Thyroid gland (tissue), 4 donors: Measurements from ENCODE around the gene DIP2C. TPM values are rescaled to one million over a fixed set of nuclear protein-coding genes. Genes with fewer than 3 reads are reported as not detected.

Experiments used
- DNase-seq, 2 donors: peaks; one replicate each; pipeline ENCODE4 v3.0.0-alpha.2; 2019
- H3K27ac ChIP-seq, 3 donors: fragments of 200-600 bp; sonication (generic); 1 replicate in 2 of 3; 2 replicates in 1 of 3; pipeline ENCODE4 v1.5.1; 2016 to 2019; ENCODE audit warnings: mild to moderate bottlenecking in 1 of 3, moderate library complexity in 1 of 3
- H3K27me3 ChIP-seq: fragments of 200-600 bp; sonication (generic); one replicate; pipeline ENCODE4 v1.5.1; 2019
- H3K36me3 ChIP-seq, 2 donors: fragments of 200-600 bp; sonication (generic); one replicate each; pipeline ENCODE4 v1.5.1; 2016 to 2019
- H3K4me1 ChIP-seq, 2 donors: fragments of 200-600 bp; sonication (generic); one replicate each; pipeline ENCODE4 v1.5.1; 2017 to 2019
- H3K4me3 ChIP-seq, 3 donors: fragments of 200-600 bp; sonication (generic); replicated peaks in 1 of 3; 1 replicate in 2 of 3; 2 replicates in 1 of 3; pipeline ENCODE4 v1.5.1; 2016; ENCODE audit warnings: mild to moderate bottlenecking in 1 of 3
- H3K9me3 ChIP-seq: fragments of 200-600 bp; sonication (generic); one replicate; pipeline ENCODE4 v1.5.1; 2017
- POLR2A ChIP-seq, 2 donors: fragments of 450-650 bp; IDR thresholded peaks; one replicate each; pipeline ENCODE4 v1.6.1; 2017; ENCODE audit warnings: antibody characterized with exemption in 2 of 2, mild to moderate bottlenecking in 2 of 2, moderate library complexity in 1 of 2
- WGBS, 2 donors: methylation state at CpG; one replicate each; pipeline ENCODE4 v1.1.5; 2017; 5-methylcytosine and 5-hydroxymethylcytosine counted together
- intact Hi-C: fragments of 100-400 bp; cut with DNase I; formaldehyde crosslinking; loops from one replicate; pipeline ENCODE4 v1.15.1; 2023
- total RNA-seq, 4 donors: library from RNA; depleted of rRNA; stranded (reverse); fragments of >200 nt; gene quantifications; one replicate each; pipeline ENCODE4 v1.2.3, GENCODE V29; 2016
- TF ChIP-seq, protein P1 (sequence below), 6 experiments: fragments of 200-600 bp in 3 of 6; fragments of 450-650 bp in 3 of 6; sonication (generic) in 3 of 6; IDR thresholded peaks; one replicate each; pipeline ENCODE4 v1.5.1; 2016 to 2019; ENCODE audit warnings: antibody characterized with exemption in 6 of 6, mild to moderate bottlenecking in 2 of 6, inconsistent platforms in 1 of 6, moderate library complexity in 1 of 6

DIP2C gene
- total RNA-seq, 4 donors from 2014 or later = 11.4 to 14.6 (median 12.3) TPM

DNA sequence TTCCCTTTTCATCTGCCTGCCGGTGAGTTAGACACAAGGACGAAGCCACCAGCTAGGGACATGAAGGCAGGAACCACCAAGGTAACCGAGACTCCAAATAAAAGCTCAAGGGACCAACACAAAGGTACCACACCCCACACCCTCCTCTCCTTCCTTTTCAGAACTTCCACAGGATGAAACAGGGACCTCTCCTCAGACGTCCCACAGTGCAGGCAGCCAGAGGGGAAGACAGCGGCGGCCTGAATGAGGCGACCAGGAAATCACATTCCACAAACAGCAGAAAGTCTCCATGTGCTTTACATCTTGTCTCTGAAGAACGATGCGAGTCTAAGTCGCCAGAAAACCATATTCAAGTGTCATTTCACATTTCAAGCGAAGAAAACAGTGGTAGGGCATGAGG lies 97.8 kb downstream of the DIP2C start:
- H3K9me3 ChIP-seq = no peaks in the 10 kb centered on the region
- TF ChIP-seq, protein P1, sequence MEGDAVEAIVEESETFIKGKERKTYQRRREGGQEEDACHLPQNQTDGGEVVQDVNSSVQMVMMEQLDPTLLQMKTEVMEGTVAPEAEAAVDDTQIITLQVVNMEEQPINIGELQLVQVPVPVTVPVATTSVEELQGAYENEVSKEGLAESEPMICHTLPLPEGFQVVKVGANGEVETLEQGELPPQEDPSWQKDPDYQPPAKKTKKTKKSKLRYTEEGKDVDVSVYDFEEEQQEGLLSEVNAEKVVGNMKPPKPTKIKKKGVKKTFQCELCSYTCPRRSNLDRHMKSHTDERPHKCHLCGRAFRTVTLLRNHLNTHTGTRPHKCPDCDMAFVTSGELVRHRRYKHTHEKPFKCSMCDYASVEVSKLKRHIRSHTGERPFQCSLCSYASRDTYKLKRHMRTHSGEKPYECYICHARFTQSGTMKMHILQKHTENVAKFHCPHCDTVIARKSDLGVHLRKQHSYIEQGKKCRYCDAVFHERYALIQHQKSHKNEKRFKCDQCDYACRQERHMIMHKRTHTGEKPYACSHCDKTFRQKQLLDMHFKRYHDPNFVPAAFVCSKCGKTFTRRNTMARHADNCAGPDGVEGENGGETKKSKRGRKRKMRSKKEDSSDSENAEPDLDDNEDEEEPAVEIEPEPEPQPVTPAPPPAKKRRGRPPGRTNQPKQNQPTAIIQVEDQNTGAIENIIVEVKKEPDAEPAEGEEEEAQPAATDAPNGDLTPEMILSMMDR (IDR thresholded peaks at IDR 0.05) = no peak
- TF ChIP-seq POLR2A (IDR thresholded peaks at IDR 0.05) = no peak
- 86 to 90% methylated on average over 11 of the region's 11 CpGs for WGBS, 2 donors
- no peaks in the 10 kb centered on the region for H3K4me1 ChIP-seq
- H3K27ac ChIP-seq = no peak overlapping the region
- H3K4me3 ChIP-seq = no peak overlapping the region
- H3K27me3 ChIP-seq = no peaks in the 10 kb centered on the region
- no peaks in the 10 kb centered on the region for H3K36me3 ChIP-seq
- intact Hi-C loops = no loop called here
- DNase-seq = no peak

DNA sequence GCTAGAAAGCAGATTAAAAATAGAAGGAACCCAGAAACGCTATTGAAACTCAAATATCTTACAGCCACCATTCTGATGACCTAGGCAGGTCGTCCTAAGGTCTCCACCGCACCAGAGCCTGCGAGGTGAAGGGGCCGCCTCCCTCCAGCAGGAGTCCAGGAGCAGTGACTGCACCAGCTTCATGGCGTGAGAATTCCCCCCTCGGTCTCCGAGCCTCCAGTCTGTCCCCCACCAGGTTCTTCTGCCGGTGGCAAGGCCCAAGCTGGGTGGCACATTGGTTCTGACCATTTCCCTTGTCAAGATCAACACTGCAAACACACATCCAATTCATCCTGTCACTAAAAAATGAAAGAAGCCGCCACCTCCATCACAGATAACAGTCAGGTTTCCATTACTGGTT lies 98.7 kb downstream of the DIP2C start:
- Histone ChIP-seq H3K9me3 (no peaks in the 10 kb centered on the region), H3K27me3 (no peaks in the 10 kb centered on the region), H3K4me3 (no peak overlapping the region), H3K36me3 (no peaks in the 10 kb centered on the region), H3K4me1 (no peaks in the 10 kb centered on the region), H3K27ac (no peak overlapping the region)
- DNase-seq = no peak
- intact Hi-C loops = no loop called here
- 94 to 95% methylated on average over 10 of the region's 10 CpGs for WGBS, 2 donors
- TF ChIP-seq POLR2A (IDR thresholded peaks at IDR 0.05) = no peak
- TF ChIP-seq, protein P1 (IDR thresholded peaks at IDR 0.05) = no peak

DNA sequence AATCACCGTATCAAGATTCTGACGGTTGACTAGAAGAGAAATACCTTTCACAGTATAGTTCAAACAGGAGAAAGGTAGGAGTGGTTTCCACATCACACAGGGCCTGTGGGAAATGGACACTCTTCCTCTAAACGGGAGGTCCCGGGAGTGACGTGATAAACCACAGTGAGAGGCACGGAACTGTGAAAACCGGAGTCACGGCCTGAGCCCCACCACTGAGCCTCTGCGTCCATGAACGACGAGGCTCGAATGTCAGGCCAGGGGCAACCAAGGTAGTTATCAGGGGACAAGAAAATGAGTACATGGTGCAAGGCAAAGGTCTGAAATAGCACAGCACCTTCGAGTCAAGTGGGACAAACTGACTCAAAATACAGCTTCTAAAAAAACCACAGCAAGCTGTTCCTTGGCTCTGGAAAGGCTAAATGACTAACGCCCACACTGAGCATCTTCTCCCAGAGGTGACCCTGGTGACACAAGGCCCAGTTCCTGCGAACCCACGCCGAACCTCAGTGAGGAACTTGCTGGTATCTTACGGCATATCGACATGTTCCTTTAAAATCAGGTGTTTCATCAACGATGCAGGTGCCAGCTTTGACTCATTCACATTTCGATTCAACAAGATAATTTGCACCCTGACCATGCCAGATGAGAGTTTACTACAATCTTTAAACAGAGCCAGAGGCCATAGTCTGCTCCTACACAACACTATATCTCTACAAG lies 99.3 kb downstream of the DIP2C start:
- TF ChIP-seq POLR2A (IDR thresholded peaks at IDR 0.05) = no peak
- TF ChIP-seq, protein P1 (IDR thresholded peaks at IDR 0.05) = no peak
- H3K4me1 ChIP-seq = no peaks in the 10 kb centered on the region
- intact Hi-C loops = no loop called here
- 92 to 93% methylated on average over 21 of the region's 21 CpGs for WGBS, 2 donors
- no peaks in the 10 kb centered on the region for H3K27me3 ChIP-seq
- H3K36me3 ChIP-seq = no peaks in the 10 kb centered on the region
- H3K27ac ChIP-seq = no peak overlapping the region
- no peak overlapping the region for H3K4me3 ChIP-seq
- H3K9me3 ChIP-seq = no peaks in the 10 kb centered on the region
- DNase-seq = no peak

DNA sequence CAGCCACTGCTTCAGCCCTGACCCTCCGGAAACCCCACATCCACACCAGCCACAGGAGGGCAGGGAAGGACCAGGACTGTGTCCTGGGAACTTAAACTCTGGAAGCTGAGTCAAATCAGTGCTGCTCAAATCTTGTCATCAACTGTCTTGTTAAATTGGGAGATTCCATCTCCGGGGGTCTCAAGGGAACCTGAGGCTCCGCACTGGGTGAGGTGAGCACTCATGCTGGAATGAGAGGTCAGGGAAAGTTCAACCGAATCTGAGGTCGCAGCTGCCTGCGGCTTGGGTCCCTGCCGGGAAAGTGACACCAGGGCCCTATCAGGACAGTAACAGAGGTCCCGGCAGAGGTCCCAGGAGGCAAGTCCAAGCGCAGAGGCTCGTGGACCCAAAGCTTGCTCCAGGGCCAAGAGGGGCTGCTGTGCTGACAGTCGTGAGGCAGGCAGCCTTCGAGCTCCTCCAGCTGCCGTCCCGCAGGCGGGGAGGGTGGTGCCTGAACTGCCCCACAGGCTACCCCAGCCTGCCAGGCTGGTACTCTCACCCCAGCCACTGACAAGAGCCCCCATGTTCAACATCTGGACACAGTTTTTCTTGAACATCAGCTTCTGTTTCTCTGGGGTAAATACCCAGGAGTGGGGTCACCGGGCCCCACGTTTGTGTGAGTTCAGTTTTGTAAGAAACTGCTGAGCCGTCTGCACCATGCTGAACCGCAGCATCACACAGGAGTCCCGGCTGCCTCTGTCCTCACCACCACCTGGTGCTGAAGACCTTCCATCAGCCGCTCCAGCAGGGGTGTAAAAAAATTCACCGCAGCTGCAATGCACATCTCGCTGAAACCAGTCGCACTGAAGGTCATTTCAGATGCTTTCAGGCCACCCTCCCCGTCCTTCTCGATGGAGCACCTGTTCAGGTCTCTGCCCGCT lies 101.0 kb downstream of the DIP2C start:
- Histone ChIP-seq H3K4me3 (no peak overlapping the region), H3K4me1 (no peaks in the 10 kb centered on the region), H3K36me3 (no peaks in the 10 kb centered on the region), H3K27ac (no peak overlapping the region), H3K9me3 (no peaks in the 10 kb centered on the region), H3K27me3 (no peaks in the 10 kb centered on the region)
- WGBS, 2 donors = 90% methylated on average over 25 to 26 of the region's 27 CpGs
- no peak for TF ChIP-seq POLR2A (IDR thresholded peaks at IDR 0.05)
- TF ChIP-seq, protein P1 (IDR thresholded peaks at IDR 0.05) = no peak
- no peak for DNase-seq
- intact Hi-C loops = no loop called here

DNA sequence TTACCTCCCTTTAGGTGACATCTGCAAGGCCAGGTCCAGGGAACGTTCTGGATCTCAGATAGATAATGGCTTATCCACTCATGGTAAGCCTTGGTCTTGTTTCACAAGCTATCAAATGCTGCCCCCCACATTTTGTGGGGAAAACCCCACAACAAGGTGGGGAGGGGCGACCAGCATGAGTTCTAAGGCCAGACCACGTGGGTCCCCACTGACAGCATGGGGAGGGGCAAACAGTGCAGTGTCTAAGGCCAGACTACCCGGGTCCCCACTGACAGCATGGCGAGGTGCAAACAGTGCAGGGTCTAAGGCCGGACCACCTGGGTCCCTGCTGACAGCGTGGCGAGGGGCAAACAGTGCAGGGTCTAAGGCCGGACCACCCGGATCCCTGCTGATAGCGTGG lies 102.8 kb downstream of the DIP2C start:
- intact Hi-C loops = no loop called here
- no peaks in the 10 kb centered on the region for H3K36me3 ChIP-seq

More for the DNA sequence above, 102.8 kb downstream of the DIP2C start:
- Histone ChIP-seq H3K4me1 (peaks cover 0 to 1% of the 10 kb centered on the region in 2 donors), H3K27me3 (no peaks in the 10 kb centered on the region), H3K9me3 (no peaks in the 10 kb centered on the region), H3K27ac (no peak overlapping the region), H3K4me3 (no peak overlapping the region)
- TF ChIP-seq, protein P1 (IDR thresholded peaks at IDR 0.05) = no peak
- TF ChIP-seq POLR2A (IDR thresholded peaks at IDR 0.05) = no peak
- WGBS, 2 donors = 96 to 97% methylated on average over 8 to 11 of the region's 11 CpGs
- no peak for DNase-seq
